ENCODE measurements around the gene DDR2.

DDR2 gene

GRCh38 chr1:162663589-162664106 is 31.4 kb downstream of the DDR2 start:
- Histone ChIP-seq H3K79me2 (no peaks in the 10 kb centered on the region), H3K9me3 (ENCODE audit: control insufficient read depth, low read length) (no peaks in the 10 kb centered on the region), H2AFZ (no peak overlapping the region), H3K36me3 (ENCODE audit: control insufficient read depth, insufficient read depth, low read length) (no peaks in the 10 kb centered on the region), H3K27me3 (ENCODE audit: control insufficient read depth, insufficient read depth, low read length) (no peaks in the 10 kb centered on the region), H3K9ac (no peak overlapping the region), H3K4me3 (ENCODE audit: low read depth, low read length) (no peak overlapping the region), H3K4me1 (no peaks in the 10 kb centered on the region), H3K4me2 (ENCODE audit: low read length) (no peak overlapping the region), H3K27ac (no peak overlapping the region)
- TF ChIP-seq CTCF (IDR thresholded peaks at IDR 0.05) = no peak

- Histone ChIP-seq H3K4me3 (ENCODE audit: low read depth, low read length) (no peak overlapping the region), H2AFZ (no peak overlapping the region), H3K4me1 (no peaks in the 10 kb centered on the region), H3K36me3 (ENCODE audit: control insufficient read depth, insufficient read depth, low read length) (no peaks in the 10 kb centered on the region), H3K27me3 (ENCODE audit: control insufficient read depth, insufficient read depth, low read length) (no peaks in the 10 kb centered on the region), H3K9ac (no peak overlapping the region), H3K27ac (no peak overlapping the region), H3K9me3 (ENCODE audit: control insufficient read depth, low read length) (no peaks in the 10 kb centered on the region), H3K4me2 (ENCODE audit: low read length) (no peak overlapping the region), H3K79me2 (no peaks in the 10 kb centered on the region)
- TF ChIP-seq CTCF (IDR thresholded peaks at IDR 0.05) = no peak
Observed at GRCh38 chr1:162666006-162666645, 33.9 kb downstream of the DDR2 start.

- H3K9me3 ChIP-seq (ENCODE audit: control insufficient read depth, low read length) = no peaks in the 10 kb centered on the region
- TF ChIP-seq CTCF (IDR thresholded peaks at IDR 0.05) = no peak
- no peaks in the 10 kb centered on the region for H3K4me1 ChIP-seq
- no peak overlapping the region for H3K4me2 ChIP-seq (ENCODE audit: low read length)
- no peaks in the 10 kb centered on the region for H3K27me3 ChIP-seq (ENCODE audit: control insufficient read depth, insufficient read depth, low read length)
- no peaks in the 10 kb centered on the region for H3K79me2 ChIP-seq
- no peak overlapping the region for H3K4me3 ChIP-seq (ENCODE audit: low read depth, low read length)
- no peak overlapping the region for H2AFZ ChIP-seq
- no peak overlapping the region for H3K27ac ChIP-seq
- no peaks in the 10 kb centered on the region for H3K36me3 ChIP-seq (ENCODE audit: control insufficient read depth, insufficient read depth, low read length)
- no peak overlapping the region for H3K9ac ChIP-seq
Observed at GRCh38 chr1:162667381-162668080, 35.3 kb downstream of the DDR2 start.

GRCh38 chr1:162670928-162671663 is 38.8 kb downstream of the DDR2 start:
- TF ChIP-seq CTCF (IDR thresholded peaks at IDR 0.05) = no peak
- Histone ChIP-seq H3K79me2 (no peaks in the 10 kb centered on the region), H2AFZ (no peak overlapping the region), H3K9me3 (ENCODE audit: control insufficient read depth, low read length) (no peaks in the 10 kb centered on the region), H3K36me3 (ENCODE audit: control insufficient read depth, insufficient read depth, low read length) (no peaks in the 10 kb centered on the region), H3K27me3 (ENCODE audit: control insufficient read depth, insufficient read depth, low read length) (no peaks in the 10 kb centered on the region), H3K4me1 (no peaks in the 10 kb centered on the region), H3K4me3 (ENCODE audit: low read depth, low read length) (no peak overlapping the region), H3K4me2 (ENCODE audit: low read length) (no peak overlapping the region), H3K9ac (no peak overlapping the region), H3K27ac (no peak overlapping the region)
